Brain microvascular endothelial cell (primary cell): ENCODE measurements around the gene PXDN.

Experiments
- DNase-seq: peaks from one replicate; pipeline ENCODE4 v3.0.0-alpha.2; 2020
- H3K27ac ChIP-seq: fragments of 250-450 bp; sonication (Bioruptor Pico); 2 replicates; pipeline ENCODE4 v1.5.1; 2020; ENCODE audit warnings: mild to moderate bottlenecking, moderate library complexity
- H3K27me3 ChIP-seq: fragments of 250-450 bp; sonication (Bioruptor Pico); replicated peaks from 2 replicates; pipeline ENCODE4 v1.5.1; 2020; ENCODE audit warnings: mild to moderate bottlenecking
- H3K36me3 ChIP-seq: fragments of 250-450 bp; sonication (Bioruptor Pico); replicated peaks from 2 replicates; pipeline ENCODE4 v1.5.1; 2020; ENCODE audit warnings: mild to moderate bottlenecking
- H3K4me3 ChIP-seq: 2 replicates; pipeline ENCODE4 v1.5.1; 2011; ENCODE audit warnings: low read depth, mild to moderate bottlenecking, control low read depth, low read length, moderate library complexity
- CTCF ChIP-seq: IDR thresholded peaks from 2 replicates; pipeline ENCODE4 v1.5.1; 2011; ENCODE audit warnings: low read depth, mild to moderate bottlenecking, moderate library complexity, low read length, control low read depth, inconsistent platforms; ENCODE audit errors: missing control alignments
- in situ Hi-C: cut with HindIII; loops from 2 replicates; pipeline ENCODE4 v1.10.0; 2017; ENCODE audit warnings: low sequenced_read_pairs, low pct_ligation_motif_present

The PXDN gene

GRCh38 chr2:1581965-1582625 lies 162.2 kb downstream of the PXDN start:
- Histone ChIP-seq H3K36me3 (no peaks in the 10 kb centered on the region), H3K27ac (no peak overlapping the region), H3K27me3 (no peaks in the 10 kb centered on the region), H3K4me3 (no peak overlapping the region)
- TF ChIP-seq CTCF, result no peak
- in situ Hi-C loops, result loop anchor here (25.0 kb wide), 1 partner anchor 155 kb away; the partner anchor contains the start of gene PXDN
- DNase-seq, result no peak
